Activated effector memory CD4-positive, alpha-beta T cell treated with anti-CD3 and anti-CD28 coated beads, Interleukin-2, amount 50 U/mL, for 16 hours (primary cell): ENCODE results near the gene MRPL2.
"Not testable (repeated sequence)": the region's sequence is repeated elsewhere in the genome, so short reads cannot be mapped to it uniquely, and the experiment has no call there.

Source experiments
- DNase-seq: peaks from one replicate; pipeline ENCODE4 v3.0.0-alpha.2; 2020

Gene MRPL2

GRCh38 chr6:43081922-43082321 lies 22.7 kb upstream of the MRPL2 start:
- not testable (repeated sequence) for DNase-seq

- DNase-seq: no peak
Observed at GRCh38 chr6:43081043-43081442, 21.8 kb upstream of the MRPL2 start.

GRCh38 chr6:43078691-43079090 lies 19.5 kb upstream of the MRPL2 start:
- DNase-seq: no peak

GRCh38 chr6:43077981-43078511 lies 18.8 kb upstream of the MRPL2 start:
- no peak for DNase-seq

- no peak for DNase-seq
Observed at GRCh38 chr6:43077333-43077809, 18.1 kb upstream of the MRPL2 start.

- no peak for DNase-seq
Observed at GRCh38 chr6:43076464-43077332, 17.5 kb upstream of the MRPL2 start.

- DNase-seq: no peak
Observed at GRCh38 chr6:43075670-43076463, 16.6 kb upstream of the MRPL2 start, which contains the start of gene PTK7. PTK7 (plus strand) TSS chr6:43076314; CDS start chr6:43076489, 175 bp downstream.

GRCh38 chr6:43074847-43075669 lies 15.8 kb upstream of the MRPL2 start:
- DNase-seq: no peak

- DNase-seq: no peak
Observed at GRCh38 chr6:43070028-43070632, 10.9 kb upstream of the MRPL2 start.

- no peak for DNase-seq
Observed at GRCh38 chr6:43062818-43063217, 3.6 kb upstream of the MRPL2 start.

- DNase-seq: no peak
Observed at GRCh38 chr6:43061861-43062260, 2.6 kb upstream of the MRPL2 start.

- no peak for DNase-seq
Observed at GRCh38 chr6:43060755-43061633, 1.8 kb upstream of the MRPL2 start.

- DNase-seq: no peak
Observed at GRCh38 chr6:43060034-43060754, 960 bp upstream of the MRPL2 start.

GRCh38 chr6:43058531-43058930 lies 703 bp downstream of the MRPL2 start:
- no peak for DNase-seq

- no peak for DNase-seq
Observed at GRCh38 chr6:43055966-43056365, 3.3 kb downstream of the MRPL2 start.

- no peak for DNase-seq
Observed at GRCh38 chr6:43054206-43054943, 4.9 kb downstream of the MRPL2 start.

GRCh38 chr6:43053545-43054205 lies 5.6 kb downstream of the MRPL2 start, which contains the start of gene CUL7:
CUL7 (minus strand) TSS chr6:43053851; CDS start chr6:43052788, 1,063 bp downstream.
- peak; percentile 97 for DNase-seq

- DNase-seq: no peak
Observed at GRCh38 chr6:43052842-43053544, 6.2 kb downstream of the MRPL2 start.
